Transverse colon (tissue), 4 donors: Measurements from ENCODE around the gene WAS. TPM values are rescaled to one million over a fixed set of nuclear protein-coding genes. Genes with fewer than 3 reads are reported as not detected.
"Not testable (repeated sequence)": the region's sequence is repeated elsewhere in the genome, so short reads cannot be mapped to it uniquely, and the experiment has no call there.

Experiments used
- DNase-seq: peaks from one replicate; pipeline ENCODE4 v3.0.0-alpha.2; 2019
- H3K27ac ChIP-seq, 4 donors: fragments of 200-600 bp; sonication (generic); 2 replicates each; pipeline ENCODE4 v1.5.1; 2016 to 2018; ENCODE audit warnings: inconsistent platforms in 4 of 4
- H3K27me3 ChIP-seq: fragments of 200-600 bp; sonication (generic); 2 replicates; pipeline ENCODE4 v1.5.1; 2017; ENCODE audit warnings: inconsistent platforms
- H3K36me3 ChIP-seq, 4 donors: fragments of 200-600 bp; sonication (generic); 2 replicates each; pipeline ENCODE4 v1.5.1; 2017 to 2019; ENCODE audit warnings: inconsistent platforms in 4 of 4
- H3K4me1 ChIP-seq, 4 donors: fragments of 200-600 bp; sonication (generic); 2 replicates each; pipeline ENCODE4 v1.5.1; 2017 to 2020; ENCODE audit warnings: inconsistent platforms in 4 of 4
- H3K4me3 ChIP-seq, 4 donors: fragments of 200-600 bp; sonication (generic); 1 replicate in 1 of 4; 2 replicates in 3 of 4; pipeline versions ENCODE4 v1.5.1 to v1.6.1; 2017 to 2019; ENCODE audit warnings: inconsistent platforms in 4 of 4
- H3K9me3 ChIP-seq, 2 donors: fragments of 200-600 bp; sonication (generic); 2 replicates each; pipeline ENCODE4 v1.5.1; 2017 to 2019; ENCODE audit warnings: inconsistent platforms in 2 of 2
- EP300 ChIP-seq: sonication (generic); formaldehyde crosslinking; IDR thresholded peaks from one replicate; pipeline ENCODE4 v1.6.1; 2017; ENCODE audit warnings: antibody characterized with exemption, low read depth
- POLR2A ChIP-seq: fragments of 450-650 bp; IDR thresholded peaks from one replicate; pipeline ENCODE4 v1.6.1; 2016; ENCODE audit warnings: antibody characterized with exemption, mild to moderate bottlenecking, moderate library complexity
- POLR2AphosphoS5 ChIP-seq, 3 donors: sonication (generic); formaldehyde crosslinking; IDR thresholded peaks; one replicate each; pipeline ENCODE4 v1.6.1; 2016; ENCODE audit warnings: antibody characterized with exemption in 3 of 3
- WGBS, 2 donors: methylation state at CpG; one replicate each; pipeline ENCODE4 v1.1.5; 2018; ENCODE audit warnings: low coverage in 1 of 2; 5-methylcytosine and 5-hydroxymethylcytosine counted together
- in situ Hi-C, 4 donors: fragments of 200-750 bp; cut with MboI; loops; one replicate each; pipeline versions ENCODE4 v1.15.0 to v1.15.1; 2017; ENCODE audit warnings: low sequenced_read_pairs in 3 of 4, low pct_ligation_motif_present in 1 of 4, low pct_unique_long_range_greater_than_20kb in 1 of 4
- intact Hi-C: fragments of 100-400 bp; cut with DNase I; formaldehyde crosslinking; loops from one replicate; pipeline ENCODE4 v1.15.1; 2023; ENCODE audit warnings: low total_unique reads
- total RNA-seq, 4 donors: library from RNA; depleted of rRNA; stranded (reverse); fragments of >200 nt; gene quantifications; one replicate each; pipeline ENCODE4 v1.1.0, GENCODE V29; 2016
- TF ChIP-seq, protein P1 (sequence below), 5 experiments: fragments of 200-600 bp in 3 of 5; fragments of 450-650 bp in 2 of 5; sonication (generic) in 3 of 5; IDR thresholded peaks; 1 replicate in 2 of 5; 2 replicates in 3 of 5; pipeline ENCODE4 v1.5.1; 2016 to 2017; ENCODE audit warnings: antibody characterized with exemption in 5 of 5, inconsistent platforms in 3 of 5, mild to moderate bottlenecking in 2 of 5, moderate library complexity in 1 of 5

The WAS gene
- total RNA-seq, 4 donors from 2014 or later = 3.2 to 13.1 (median 6.3) TPM

GRCh38 chrX:48684134-48684533 lies 535 bp downstream of the WAS start:
- H3K4me1 ChIP-seq = no peaks in the 10 kb centered on the region
- TF ChIP-seq, protein P1, sequence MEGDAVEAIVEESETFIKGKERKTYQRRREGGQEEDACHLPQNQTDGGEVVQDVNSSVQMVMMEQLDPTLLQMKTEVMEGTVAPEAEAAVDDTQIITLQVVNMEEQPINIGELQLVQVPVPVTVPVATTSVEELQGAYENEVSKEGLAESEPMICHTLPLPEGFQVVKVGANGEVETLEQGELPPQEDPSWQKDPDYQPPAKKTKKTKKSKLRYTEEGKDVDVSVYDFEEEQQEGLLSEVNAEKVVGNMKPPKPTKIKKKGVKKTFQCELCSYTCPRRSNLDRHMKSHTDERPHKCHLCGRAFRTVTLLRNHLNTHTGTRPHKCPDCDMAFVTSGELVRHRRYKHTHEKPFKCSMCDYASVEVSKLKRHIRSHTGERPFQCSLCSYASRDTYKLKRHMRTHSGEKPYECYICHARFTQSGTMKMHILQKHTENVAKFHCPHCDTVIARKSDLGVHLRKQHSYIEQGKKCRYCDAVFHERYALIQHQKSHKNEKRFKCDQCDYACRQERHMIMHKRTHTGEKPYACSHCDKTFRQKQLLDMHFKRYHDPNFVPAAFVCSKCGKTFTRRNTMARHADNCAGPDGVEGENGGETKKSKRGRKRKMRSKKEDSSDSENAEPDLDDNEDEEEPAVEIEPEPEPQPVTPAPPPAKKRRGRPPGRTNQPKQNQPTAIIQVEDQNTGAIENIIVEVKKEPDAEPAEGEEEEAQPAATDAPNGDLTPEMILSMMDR (IDR thresholded peaks at IDR 0.05) = no peak
- TF ChIP-seq POLR2AphosphoS5 (IDR thresholded peaks at IDR 0.05) (no peak), EP300 (no peak), POLR2A (no peak)
- in situ Hi-C loops = no loop called here
- 55% methylated on average over 7 of the region's 7 CpGs; no CpG with 5 or more reads in 1 of the 2 donors for WGBS, 2 donors
- intact Hi-C loops = no loop called here
- H3K27ac ChIP-seq = peak overlapping the region; percentile 28 to 71 (median 50)
- no peaks in the 10 kb centered on the region for H3K27me3 ChIP-seq
- no peaks in the 10 kb centered on the region for H3K9me3 ChIP-seq
- no peaks in the 10 kb centered on the region for H3K36me3 ChIP-seq
- H3K4me3 ChIP-seq = peak overlapping the region in 2 of 4 donors; percentile 12 to 22
- DNase-seq = no peak

DNA sequence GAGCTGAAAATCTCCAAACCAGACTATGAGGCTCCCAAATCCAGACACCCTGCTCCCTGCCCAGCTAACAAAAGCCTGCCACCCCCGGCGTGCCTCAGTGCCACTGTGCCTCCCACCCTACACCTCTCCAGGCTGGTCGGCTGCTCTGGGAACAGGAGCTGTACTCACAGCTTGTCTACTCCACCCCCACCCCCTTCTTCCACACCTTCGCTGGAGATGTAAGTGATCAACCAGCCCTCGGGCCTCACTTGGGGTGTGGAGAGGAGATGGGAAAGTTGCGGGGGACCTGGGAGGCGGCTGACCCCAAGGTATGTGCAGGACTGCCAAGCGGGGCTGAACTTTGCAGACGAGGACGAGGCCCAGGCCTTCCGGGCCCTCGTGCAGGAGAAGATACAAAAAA lies 1.8 kb downstream of the WAS start:
- Histone ChIP-seq H3K4me3 (no peak overlapping the region), H3K27me3 (no peaks in the 10 kb centered on the region), H3K4me1 (no peaks in the 10 kb centered on the region), H3K9me3 (no peaks in the 10 kb centered on the region), H3K36me3 (no peaks in the 10 kb centered on the region), H3K27ac (no peak overlapping the region)
- in situ Hi-C loops = no loop called here
- TF ChIP-seq POLR2AphosphoS5 (IDR thresholded peaks at IDR 0.05) = no peak
- TF ChIP-seq, protein P1 (IDR thresholded peaks at IDR 0.05) = no peak
- TF ChIP-seq POLR2A = no peak
- intact Hi-C loops = no loop called here
- no peak for DNase-seq
- WGBS, 2 donors = 82% methylated on average over 12 of the region's 12 CpGs; no CpG with 5 or more reads in 1 of the 2 donors

GRCh38 chrX:48688531-48689150 lies 5.0 kb downstream of the WAS start:
- DNase-seq = no peak
- no peaks in the 10 kb centered on the region for H3K4me1 ChIP-seq
- TF ChIP-seq, protein P1 (IDR thresholded peaks at IDR 0.05) = no peak
- TF ChIP-seq POLR2AphosphoS5 (IDR thresholded peaks at IDR 0.05) (no peak), POLR2A (no peak), EP300 (no peak)
- intact Hi-C loops (no loop called here), in situ Hi-C loops (no loop called here)
- H3K4me3 ChIP-seq = no peak overlapping the region
- H3K27ac ChIP-seq = no peak overlapping the region
- no peaks in the 10 kb centered on the region for H3K36me3 ChIP-seq
- WGBS, 2 donors = 71% methylated on average over 13 of the region's 19 CpGs; no CpG with 5 or more reads in 1 of the 2 donors
- no peaks in the 10 kb centered on the region for H3K27me3 ChIP-seq
- no peaks in the 10 kb centered on the region for H3K9me3 ChIP-seq

GRCh38 chrX:48689208-48689920 lies 5.8 kb downstream of the WAS start:
- Histone ChIP-seq H3K4me3 (no peak overlapping the region), H3K36me3 (no peaks in the 10 kb centered on the region), H3K27ac (no peak overlapping the region), H3K4me1 (no peaks in the 10 kb centered on the region), H3K9me3 (no peaks in the 10 kb centered on the region), H3K27me3 (no peaks in the 10 kb centered on the region)
- 53% methylated on average over 11 of the region's 11 CpGs; no CpG with 5 or more reads in 1 of the 2 donors for WGBS, 2 donors
- no peak for DNase-seq
- in situ Hi-C loops = no loop called here
- intact Hi-C loops = no loop called here
- TF ChIP-seq POLR2AphosphoS5 (IDR thresholded peaks at IDR 0.05) = no peak
- TF ChIP-seq, protein P1 (IDR thresholded peaks at IDR 0.05) = no peak
- no peak for TF ChIP-seq EP300
- TF ChIP-seq POLR2A = no peak

DNA sequence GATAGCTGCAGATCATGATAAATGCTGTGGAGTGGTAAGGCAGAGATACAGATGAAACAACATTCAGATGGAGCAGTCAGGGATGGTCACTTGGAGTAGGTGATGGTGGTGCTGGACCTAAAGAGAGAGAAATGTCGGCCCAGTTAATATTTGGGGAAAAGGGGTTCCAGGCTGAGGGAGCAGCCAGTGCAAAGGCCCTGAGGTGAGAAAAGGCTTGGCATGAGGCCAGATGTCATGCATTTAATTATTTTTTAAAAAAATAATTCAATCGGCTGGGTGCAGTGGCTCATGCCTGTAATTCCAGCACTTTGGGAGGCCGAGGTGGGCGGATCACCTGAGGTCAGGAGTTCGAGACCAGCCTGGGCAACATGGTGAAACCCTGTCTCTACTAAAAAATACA lies 8.1 kb downstream of the WAS start:
- in situ Hi-C loops, DNase-seq, H3K9me3 ChIP-seq, H3K36me3 ChIP-seq, intact Hi-C loops, H3K27me3 ChIP-seq, H3K4me3 ChIP-seq, H3K27ac ChIP-seq, H3K4me1 ChIP-seq: not testable (repeated sequence)
- 79 to 100% methylated on average over 1 to 5 of the region's 5 CpGs for WGBS, 2 donors
